ENCODE data around the gene LTBP2.

DNA sequence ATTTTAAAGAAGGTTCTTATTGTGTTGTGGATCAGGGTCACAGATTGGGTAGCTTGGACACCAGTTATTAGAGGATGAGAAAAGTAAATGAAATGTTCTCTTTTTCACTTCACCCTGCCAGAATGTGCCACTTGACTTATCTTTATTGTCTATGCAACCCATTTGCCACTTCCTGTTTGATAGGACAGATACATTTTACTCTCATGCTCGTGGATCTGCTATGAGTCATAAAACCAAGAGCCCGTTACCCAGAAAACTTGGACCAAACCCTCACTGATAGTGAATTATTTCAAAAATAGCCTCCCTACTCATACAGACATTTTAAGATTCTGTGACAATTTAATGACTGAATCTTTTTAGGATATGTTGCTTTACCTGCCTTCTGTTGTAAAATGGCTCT lies 116.7 kb downstream of the LTBP2 start:
- TF ChIP-seq, protein P1, sequence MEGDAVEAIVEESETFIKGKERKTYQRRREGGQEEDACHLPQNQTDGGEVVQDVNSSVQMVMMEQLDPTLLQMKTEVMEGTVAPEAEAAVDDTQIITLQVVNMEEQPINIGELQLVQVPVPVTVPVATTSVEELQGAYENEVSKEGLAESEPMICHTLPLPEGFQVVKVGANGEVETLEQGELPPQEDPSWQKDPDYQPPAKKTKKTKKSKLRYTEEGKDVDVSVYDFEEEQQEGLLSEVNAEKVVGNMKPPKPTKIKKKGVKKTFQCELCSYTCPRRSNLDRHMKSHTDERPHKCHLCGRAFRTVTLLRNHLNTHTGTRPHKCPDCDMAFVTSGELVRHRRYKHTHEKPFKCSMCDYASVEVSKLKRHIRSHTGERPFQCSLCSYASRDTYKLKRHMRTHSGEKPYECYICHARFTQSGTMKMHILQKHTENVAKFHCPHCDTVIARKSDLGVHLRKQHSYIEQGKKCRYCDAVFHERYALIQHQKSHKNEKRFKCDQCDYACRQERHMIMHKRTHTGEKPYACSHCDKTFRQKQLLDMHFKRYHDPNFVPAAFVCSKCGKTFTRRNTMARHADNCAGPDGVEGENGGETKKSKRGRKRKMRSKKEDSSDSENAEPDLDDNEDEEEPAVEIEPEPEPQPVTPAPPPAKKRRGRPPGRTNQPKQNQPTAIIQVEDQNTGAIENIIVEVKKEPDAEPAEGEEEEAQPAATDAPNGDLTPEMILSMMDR (tag by site-specific recombination; IDR thresholded peaks at IDR 0.05): no peak
- TF ChIP-seq ZNF2 (tag by site-specific recombination; IDR thresholded peaks at IDR 0.05) (no peak), ZNF560 (tag by site-specific recombination; IDR thresholded peaks at IDR 0.05; ENCODE audit: borderline replicate concordance) (no peak), ZNF146 (tag by site-specific recombination; IDR thresholded peaks at IDR 0.05) (no peak), ZEB2 (tag by site-specific recombination; IDR thresholded peaks at IDR 0.05) (no peak), ZNF341 (tag by site-specific recombination; IDR thresholded peaks at IDR 0.05; ENCODE audit: low read depth) (no peak), GLIS2 (tag by site-specific recombination; IDR thresholded peaks at IDR 0.05) (no peak), ZBTB20 (tag by site-specific recombination; IDR thresholded peaks at IDR 0.05) (no peak), ZNF169 (tag by site-specific recombination; IDR thresholded peaks at IDR 0.05) (no peak), ZNF112 (tag by site-specific recombination; IDR thresholded peaks at IDR 0.05) (no peak)
